Esophagus muscularis mucosa (tissue), 4 donors: Measurements from ENCODE around the gene WIPF3. TPM values are rescaled to one million over a fixed set of nuclear protein-coding genes. Genes with fewer than 3 reads are reported as not detected.
A peak's percentile ranks its signal among the peaks of the same experiment; 100 is the strongest.

Source experiments
- DNase-seq: peaks from one replicate; pipeline ENCODE4 v3.0.0-alpha.2; 2017; ENCODE audit errors: extremely low spot score
- H3K27ac ChIP-seq, 4 donors: fragments of 200-600 bp; sonication (generic); replicated peaks in 1 of 4; 1 replicate in 3 of 4; 2 replicates in 1 of 4; pipeline ENCODE4 v1.5.1; 2016 to 2019; ENCODE audit warnings: mild to moderate bottlenecking in 1 of 4
- H3K27me3 ChIP-seq, 4 donors: fragments of 200-600 bp; sonication (generic); one replicate each; pipeline versions ENCODE4 v1.5.1 to v1.6.0; 2016 to 2019
- H3K36me3 ChIP-seq, 4 donors: fragments of 200-600 bp; sonication (generic); one replicate each; pipeline ENCODE4 v1.5.1; 2016 to 2019
- H3K4me1 ChIP-seq, 4 donors: fragments of 200-600 bp; sonication (generic); one replicate each; pipeline ENCODE4 v1.5.1; 2016 to 2019
- H3K4me3 ChIP-seq, 4 donors: fragments of 200-600 bp; sonication (generic); 1 replicate in 2 of 4; 2 replicates in 2 of 4; pipeline ENCODE4 v1.5.1; 2016 to 2019; ENCODE audit warnings: mild to moderate bottlenecking in 4 of 4, moderate library complexity in 1 of 4
- H3K9me3 ChIP-seq, 4 donors: fragments of 200-600 bp; sonication (generic); 1 replicate in 3 of 4; 2 replicates in 1 of 4; pipeline ENCODE4 v1.5.1; 2016 to 2019
- EP300 ChIP-seq: sonication (generic); formaldehyde crosslinking; IDR thresholded peaks from one replicate; pipeline ENCODE4 v1.6.1; 2017; ENCODE audit warnings: antibody characterized with exemption
- POLR2A ChIP-seq: fragments of 450-650 bp; IDR thresholded peaks from one replicate; pipeline ENCODE4 v1.6.1; 2017; ENCODE audit warnings: antibody characterized with exemption, moderate library complexity, mild to moderate bottlenecking, low read depth
- POLR2AphosphoS5 ChIP-seq, 2 donors: sonication (generic); formaldehyde crosslinking; IDR thresholded peaks; one replicate each; pipeline ENCODE4 v1.6.1; 2017; ENCODE audit warnings: antibody characterized with exemption in 2 of 2
- WGBS: methylation state at CpG from one replicate; pipeline ENCODE4 v1.1.5; 2018; 5-methylcytosine and 5-hydroxymethylcytosine counted together
- intact Hi-C: fragments of 100-400 bp; cut with DNase I; formaldehyde crosslinking; loops from one replicate; pipeline ENCODE4 v1.15.1; 2023
- total RNA-seq, 4 donors: library from RNA; depleted of rRNA; stranded (reverse); fragments of >200 nt; gene quantifications; one replicate each; pipeline versions ENCODE4 v1.1.0 to v1.2.1, GENCODE V29; 2016
- TF ChIP-seq, protein P1 (sequence below), 3 experiments: fragments of 200-600 bp in 2 of 3; fragments of 450-650 bp in 1 of 3; sonication (generic) in 2 of 3; IDR thresholded peaks; one replicate each; pipeline ENCODE4 v1.5.1; 2017 to 2019; ENCODE audit warnings: antibody characterized with exemption in 3 of 3, mild to moderate bottlenecking in 2 of 3, moderate library complexity in 1 of 3

Gene WIPF3
- total RNA-seq, 4 donors from 2014 or later: 3.3 to 10.4 (median 6.2) TPM

DNA sequence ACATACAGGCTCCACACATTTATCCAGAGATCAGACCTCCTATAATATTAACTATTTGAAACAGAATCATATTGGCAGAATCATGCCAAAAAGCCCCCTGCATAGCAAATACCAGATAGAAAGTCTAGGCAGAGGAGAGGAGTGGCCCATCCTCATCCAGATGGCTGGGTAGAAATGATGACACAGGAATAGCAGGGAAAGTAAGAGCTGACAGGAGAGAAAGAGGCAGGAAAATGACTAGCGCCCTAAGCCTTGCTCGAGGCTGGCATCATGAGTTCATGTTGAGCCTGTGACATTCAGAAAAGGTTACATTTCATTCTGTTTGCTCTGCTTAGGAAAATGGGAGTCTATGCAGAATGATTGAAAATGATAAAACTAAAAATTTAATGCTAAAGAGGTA lies 27.6 kb downstream of the WIPF3 start:
- Histone ChIP-seq H3K27me3 (no peaks in the 10 kb centered on the region), H3K9me3 (no peaks in the 10 kb centered on the region), H3K4me3 (no peak overlapping the region), H3K4me1 (no peaks in the 10 kb centered on the region), H3K27ac (no peak overlapping the region), H3K36me3 (no peaks in the 10 kb centered on the region)
- TF ChIP-seq, protein P1, sequence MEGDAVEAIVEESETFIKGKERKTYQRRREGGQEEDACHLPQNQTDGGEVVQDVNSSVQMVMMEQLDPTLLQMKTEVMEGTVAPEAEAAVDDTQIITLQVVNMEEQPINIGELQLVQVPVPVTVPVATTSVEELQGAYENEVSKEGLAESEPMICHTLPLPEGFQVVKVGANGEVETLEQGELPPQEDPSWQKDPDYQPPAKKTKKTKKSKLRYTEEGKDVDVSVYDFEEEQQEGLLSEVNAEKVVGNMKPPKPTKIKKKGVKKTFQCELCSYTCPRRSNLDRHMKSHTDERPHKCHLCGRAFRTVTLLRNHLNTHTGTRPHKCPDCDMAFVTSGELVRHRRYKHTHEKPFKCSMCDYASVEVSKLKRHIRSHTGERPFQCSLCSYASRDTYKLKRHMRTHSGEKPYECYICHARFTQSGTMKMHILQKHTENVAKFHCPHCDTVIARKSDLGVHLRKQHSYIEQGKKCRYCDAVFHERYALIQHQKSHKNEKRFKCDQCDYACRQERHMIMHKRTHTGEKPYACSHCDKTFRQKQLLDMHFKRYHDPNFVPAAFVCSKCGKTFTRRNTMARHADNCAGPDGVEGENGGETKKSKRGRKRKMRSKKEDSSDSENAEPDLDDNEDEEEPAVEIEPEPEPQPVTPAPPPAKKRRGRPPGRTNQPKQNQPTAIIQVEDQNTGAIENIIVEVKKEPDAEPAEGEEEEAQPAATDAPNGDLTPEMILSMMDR (IDR thresholded peaks at IDR 0.05): no peak
- TF ChIP-seq POLR2AphosphoS5 (IDR thresholded peaks at IDR 0.05) (no peak), EP300 (no peak), POLR2A (no peak)
- 87% methylated on average over 2 of the region's 2 CpGs for WGBS
- peak; percentile 55 for DNase-seq
- intact Hi-C loops: no loop called here

DNA sequence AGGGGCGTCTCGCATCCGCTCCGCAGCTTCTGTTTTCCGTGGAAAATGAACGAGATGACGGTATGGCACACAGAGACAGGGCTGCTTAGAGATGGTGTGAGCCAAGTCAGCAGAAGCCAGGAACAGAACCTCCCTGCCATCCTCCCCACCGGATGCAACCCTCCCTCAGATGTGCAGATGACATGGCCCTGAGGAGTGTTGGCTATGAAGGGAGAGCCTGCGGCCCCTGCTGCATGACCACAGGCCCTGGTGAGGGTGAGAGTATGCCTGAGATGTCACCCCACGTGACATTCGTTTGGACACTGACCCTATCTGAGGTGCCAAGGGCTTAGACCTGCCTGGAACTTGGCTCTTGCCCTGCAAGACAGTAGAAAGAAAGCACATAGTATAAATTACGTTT lies 29.4 kb downstream of the WIPF3 start:
- DNase-seq: peak; percentile 79
- TF ChIP-seq, protein P1 (IDR thresholded peaks at IDR 0.05): no peak
- TF ChIP-seq POLR2A (no peak), EP300 (no peak), POLR2AphosphoS5 (IDR thresholded peaks at IDR 0.05) (no peak)
- no peak overlapping the region for H3K4me3 ChIP-seq
- H3K36me3 ChIP-seq: no peaks in the 10 kb centered on the region
- no peaks in the 10 kb centered on the region for H3K27me3 ChIP-seq
- H3K9me3 ChIP-seq: no peaks in the 10 kb centered on the region
- 74% methylated on average over 12 of the region's 12 CpGs for WGBS
- H3K4me1 ChIP-seq: peaks cover 0 to 8% (median 2%) of the 10 kb centered on the region in 4 donors
- intact Hi-C loops: no loop called here
- H3K27ac ChIP-seq: no peak overlapping the region

DNA sequence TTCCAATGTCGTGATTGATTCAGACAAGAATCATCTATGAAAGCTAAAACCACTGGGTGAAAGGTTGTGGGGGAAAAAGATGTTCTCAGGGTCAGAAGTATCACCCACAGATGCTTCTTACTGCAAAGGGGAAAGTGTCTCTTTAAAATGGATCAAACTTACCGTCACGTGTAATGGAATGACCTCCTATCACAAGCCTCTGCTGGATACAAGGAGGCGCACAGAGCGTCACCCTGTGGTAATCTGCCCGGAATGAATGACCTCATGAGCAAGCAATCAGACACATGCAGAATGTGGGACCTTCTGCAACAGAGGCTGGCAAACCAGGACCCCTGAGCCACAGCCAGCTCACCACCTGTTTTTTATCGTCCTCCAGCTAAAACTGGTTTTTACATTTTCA lies 33.0 kb downstream of the WIPF3 start:
- H3K9me3 ChIP-seq: no peaks in the 10 kb centered on the region
- DNase-seq: peak; percentile 94
- 45% methylated on average over 7 of the region's 7 CpGs for WGBS
- peaks cover 0 to 8% (median 2%) of the 10 kb centered on the region in 4 donors for H3K4me1 ChIP-seq
- H3K4me3 ChIP-seq: no peak overlapping the region
- TF ChIP-seq, protein P1 (IDR thresholded peaks at IDR 0.05): no peak
- TF ChIP-seq POLR2AphosphoS5 (IDR thresholded peaks at IDR 0.05) (peak in 1 of 2 donors; percentile 73), EP300 (no peak)
- H3K27me3 ChIP-seq: no peaks in the 10 kb centered on the region
- no peak overlapping the region for H3K27ac ChIP-seq
- intact Hi-C loops: no loop called here
- H3K36me3 ChIP-seq: no peaks in the 10 kb centered on the region

DNA sequence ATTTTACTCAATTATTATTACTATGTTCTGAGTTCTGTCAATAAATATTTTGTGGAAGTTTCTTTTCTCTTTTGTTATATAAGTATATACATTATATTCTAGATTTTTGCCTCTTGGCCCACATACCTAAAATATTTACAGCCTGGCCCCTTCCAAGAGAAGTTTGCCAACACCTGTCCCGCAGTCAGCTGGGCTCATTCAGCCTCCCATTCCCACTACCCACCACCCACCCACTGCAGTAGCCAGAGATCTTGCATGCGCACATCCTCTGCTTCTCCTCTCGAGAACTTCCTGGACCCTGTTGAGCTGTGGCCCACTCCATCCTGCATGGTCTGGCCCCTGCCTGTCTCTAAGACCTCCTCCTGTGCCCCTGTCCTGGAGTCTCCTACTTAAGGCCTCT lies 33.6 kb downstream of the WIPF3 start:
- no peak overlapping the region for H3K27ac ChIP-seq
- TF ChIP-seq EP300: no peak
- TF ChIP-seq POLR2AphosphoS5 (IDR thresholded peaks at IDR 0.05): no peak
- TF ChIP-seq, protein P1 (IDR thresholded peaks at IDR 0.05): no peak
- no peak for TF ChIP-seq POLR2A
- no peak overlapping the region for H3K4me3 ChIP-seq
- no peaks in the 10 kb centered on the region for H3K36me3 ChIP-seq
- 74% methylated on average over 3 of the region's 3 CpGs for WGBS
- H3K27me3 ChIP-seq: no peaks in the 10 kb centered on the region
- no peaks in the 10 kb centered on the region for H3K9me3 ChIP-seq
- intact Hi-C loops: no loop called here
- DNase-seq: peak; percentile 72
- H3K4me1 ChIP-seq: peaks cover 0 to 8% (median 2%) of the 10 kb centered on the region in 4 donors

DNA sequence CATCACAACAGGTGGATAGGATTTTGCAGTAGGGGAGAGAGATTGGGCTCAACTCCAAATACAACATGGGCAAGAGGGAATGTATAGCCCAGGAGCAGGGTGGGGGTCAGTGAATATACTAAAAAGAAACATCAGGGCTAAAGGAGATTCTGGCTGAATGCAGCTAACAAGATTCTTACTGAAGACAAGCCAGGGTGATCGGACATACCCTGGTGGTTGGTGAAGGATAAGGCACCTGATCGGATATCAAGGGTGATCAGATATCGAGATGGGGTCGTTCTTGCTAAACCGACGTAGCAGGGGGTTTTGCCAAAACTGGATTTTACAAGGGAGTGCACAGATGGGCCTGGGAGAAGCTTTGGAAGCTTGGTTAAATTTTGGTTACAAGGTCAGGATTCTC lies 34.4 kb downstream of the WIPF3 start:
- Histone ChIP-seq H3K9me3 (no peaks in the 10 kb centered on the region), H3K36me3 (no peaks in the 10 kb centered on the region), H3K27ac (no peak overlapping the region), H3K4me1 (peaks cover 0 to 8% (median 2%) of the 10 kb centered on the region in 4 donors), H3K27me3 (no peaks in the 10 kb centered on the region), H3K4me3 (no peak overlapping the region)
- peak; percentile 89 for DNase-seq
- no peak for TF ChIP-seq POLR2AphosphoS5 (IDR thresholded peaks at IDR 0.05)
- TF ChIP-seq, protein P1 (IDR thresholded peaks at IDR 0.05): no peak
- no peak for TF ChIP-seq EP300
- TF ChIP-seq POLR2A: no peak
- intact Hi-C loops: no loop called here
- WGBS: 82% methylated on average over 6 of the region's 6 CpGs
